Fibroblast of mammary gland (primary cell): ENCODE measurements around the gene SLC5A12.

Source experiments
- DNase-seq: peaks from one replicate; pipeline ENCODE4 v3.0.0-alpha.2; 2010; ENCODE audit warnings: low read depth
- H3K4me3 ChIP-seq: 2 replicates; pipeline ENCODE4 v1.5.1; 2011; ENCODE audit warnings: low read depth, mild to moderate bottlenecking, low read length, moderate library complexity; ENCODE audit not compliant: control insufficient read depth
- TF ChIP-seq, protein P1 (sequence below): conservative IDR thresholded peaks from 2 replicates; pipeline ENCODE4 v1.5.1; 2011; ENCODE audit warnings: low read depth, low read length, inconsistent platforms; ENCODE audit not compliant: control insufficient read depth, insufficient read depth

The SLC5A12 gene

DNA sequence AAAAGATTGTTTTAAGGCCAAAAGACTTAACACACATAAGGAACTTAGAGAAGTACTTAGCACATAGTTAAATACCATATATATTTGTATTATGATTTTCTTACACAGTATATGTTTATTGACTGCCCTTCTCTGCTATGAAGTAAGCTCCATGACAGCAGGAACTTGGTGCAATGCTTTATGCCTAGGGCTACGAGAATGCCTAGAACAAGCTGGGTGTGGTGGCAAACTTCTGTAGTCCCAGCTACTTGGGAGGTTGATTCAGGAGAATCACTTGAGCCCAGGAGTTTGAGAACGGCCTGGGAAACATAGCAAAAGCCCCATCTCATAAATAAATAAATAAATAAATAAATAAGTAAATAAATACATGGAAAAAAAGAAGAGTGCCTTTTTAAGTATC is 1.9 kb downstream of the SLC5A12 start:
- no peak for DNase-seq
- H3K4me3 ChIP-seq, result no peak overlapping the region
- TF ChIP-seq, protein P1, sequence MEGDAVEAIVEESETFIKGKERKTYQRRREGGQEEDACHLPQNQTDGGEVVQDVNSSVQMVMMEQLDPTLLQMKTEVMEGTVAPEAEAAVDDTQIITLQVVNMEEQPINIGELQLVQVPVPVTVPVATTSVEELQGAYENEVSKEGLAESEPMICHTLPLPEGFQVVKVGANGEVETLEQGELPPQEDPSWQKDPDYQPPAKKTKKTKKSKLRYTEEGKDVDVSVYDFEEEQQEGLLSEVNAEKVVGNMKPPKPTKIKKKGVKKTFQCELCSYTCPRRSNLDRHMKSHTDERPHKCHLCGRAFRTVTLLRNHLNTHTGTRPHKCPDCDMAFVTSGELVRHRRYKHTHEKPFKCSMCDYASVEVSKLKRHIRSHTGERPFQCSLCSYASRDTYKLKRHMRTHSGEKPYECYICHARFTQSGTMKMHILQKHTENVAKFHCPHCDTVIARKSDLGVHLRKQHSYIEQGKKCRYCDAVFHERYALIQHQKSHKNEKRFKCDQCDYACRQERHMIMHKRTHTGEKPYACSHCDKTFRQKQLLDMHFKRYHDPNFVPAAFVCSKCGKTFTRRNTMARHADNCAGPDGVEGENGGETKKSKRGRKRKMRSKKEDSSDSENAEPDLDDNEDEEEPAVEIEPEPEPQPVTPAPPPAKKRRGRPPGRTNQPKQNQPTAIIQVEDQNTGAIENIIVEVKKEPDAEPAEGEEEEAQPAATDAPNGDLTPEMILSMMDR, result no peak

DNA sequence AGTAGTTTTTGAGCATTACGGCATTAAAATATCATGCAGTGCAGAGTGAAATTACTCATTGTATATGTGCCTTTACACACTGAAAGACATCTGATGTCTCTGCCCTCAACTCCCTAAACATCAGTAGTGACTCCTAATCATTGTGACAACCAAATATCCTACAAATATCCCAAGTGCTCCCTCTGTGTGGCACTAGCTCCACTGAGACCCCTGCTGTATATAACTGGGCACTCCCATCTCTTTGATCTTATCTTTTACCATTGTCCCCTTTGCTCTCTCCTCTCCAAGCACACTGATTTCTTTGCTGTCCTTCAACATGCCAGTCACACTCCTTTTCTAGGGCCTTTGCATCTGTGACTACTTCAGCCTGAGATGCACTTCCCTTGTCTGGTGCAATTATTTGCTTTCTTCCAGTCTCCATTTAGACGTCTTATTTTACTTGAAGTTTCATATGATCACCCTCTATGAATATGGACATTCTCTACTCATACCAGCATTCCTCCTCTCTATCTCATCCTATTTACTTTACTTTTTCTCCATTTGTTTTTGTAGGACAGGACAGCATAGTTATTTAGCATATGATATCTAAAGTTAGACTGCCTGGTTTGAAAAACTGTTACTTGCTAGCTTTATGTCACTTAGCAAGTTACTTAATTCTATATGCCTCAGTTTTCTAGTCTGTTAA is 2.4 kb downstream of the SLC5A12 start:
- H3K4me3 ChIP-seq, result no peak overlapping the region
- no peak for DNase-seq
- TF ChIP-seq, protein P1, result no peak

DNA sequence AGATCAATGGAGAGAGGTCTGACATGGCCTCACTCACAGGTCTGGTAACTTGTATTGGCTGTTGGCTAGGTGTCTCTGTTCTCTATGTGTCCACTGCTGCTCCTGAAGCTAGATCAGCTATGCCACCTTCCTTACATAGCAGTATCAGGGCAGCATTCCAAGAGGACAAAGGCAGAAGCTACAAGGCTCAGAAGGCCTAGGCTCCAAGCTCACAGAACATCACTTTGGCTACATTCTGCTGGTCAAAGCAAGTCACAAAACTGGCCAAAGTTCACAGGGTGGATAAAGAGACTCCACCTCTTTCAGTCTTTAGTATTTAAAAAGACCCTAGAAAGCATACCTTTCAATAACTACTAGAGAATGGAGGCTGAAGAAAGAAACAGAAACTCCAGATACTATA is 4.1 kb downstream of the SLC5A12 start:
- no peak overlapping the region for H3K4me3 ChIP-seq
- no peak for DNase-seq
- TF ChIP-seq, protein P1, result no peak

DNA sequence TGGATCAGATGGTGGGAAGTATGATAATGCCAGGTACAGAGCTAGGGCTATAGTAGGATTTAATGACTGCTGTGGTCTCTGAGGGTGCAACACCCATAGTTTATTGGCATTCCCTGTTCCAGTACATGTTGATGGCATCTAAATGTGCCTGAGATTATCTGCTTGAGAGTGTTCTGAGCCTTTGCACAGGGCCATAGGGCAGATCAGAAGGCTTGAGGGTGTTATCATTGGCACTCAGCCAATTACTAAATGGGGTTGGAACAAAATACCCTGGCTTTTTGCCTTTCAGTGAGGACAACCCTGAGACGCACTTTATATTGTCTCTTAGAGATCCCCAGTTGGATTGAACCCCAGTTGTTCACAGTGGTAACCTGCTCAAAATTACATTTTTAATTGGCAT is 6.7 kb downstream of the SLC5A12 start:
- DNase-seq, result no peak
- TF ChIP-seq, protein P1, result no peak

DNA sequence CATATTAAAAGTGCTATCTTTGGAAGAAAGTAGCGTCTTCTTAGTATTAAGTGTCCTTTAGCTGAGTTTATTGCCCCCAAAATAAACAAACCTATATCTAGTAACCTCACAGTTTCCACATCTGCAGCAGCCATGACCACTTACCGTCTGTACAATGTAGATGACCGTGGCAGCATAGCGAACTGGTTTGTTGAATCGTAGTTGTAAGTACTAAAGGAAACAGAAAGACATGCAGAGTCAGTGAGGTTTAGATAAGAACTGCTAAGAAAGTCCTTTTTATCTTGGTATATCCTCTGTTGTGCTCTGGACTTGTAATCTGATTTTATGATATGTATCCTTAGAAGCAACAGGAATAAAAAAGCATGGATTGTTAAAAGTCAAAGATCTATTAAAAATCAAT is 9.4 kb downstream of the SLC5A12 start:
- H3K4me3 ChIP-seq, result no peak overlapping the region
- no peak for DNase-seq
- TF ChIP-seq, protein P1, result no peak

More for the DNA sequence above, 6.7 kb downstream of the SLC5A12 start:
- no peak overlapping the region for H3K4me3 ChIP-seq

DNA sequence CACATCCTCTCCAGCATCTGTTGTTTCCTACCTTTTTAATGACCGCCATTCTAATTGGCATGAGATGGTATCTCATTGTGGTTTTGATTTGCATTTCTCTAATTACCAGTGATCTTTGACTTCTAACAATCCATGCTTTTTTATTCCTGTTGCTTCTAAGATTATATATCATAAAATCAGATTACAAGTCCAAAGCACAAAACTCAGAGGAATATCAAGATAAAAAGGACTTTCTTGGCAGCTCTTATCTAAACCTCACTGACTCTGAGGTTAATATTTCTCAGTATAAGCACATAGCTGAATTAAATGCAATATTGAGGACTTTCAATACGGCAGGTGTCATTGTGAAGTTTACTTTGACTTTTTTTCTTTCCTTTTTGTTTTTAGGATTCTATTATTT is 11.4 kb downstream of the SLC5A12 start:
- TF ChIP-seq, protein P1, result no peak
- no peak for DNase-seq
- H3K4me3 ChIP-seq, result no peak overlapping the region
